Activated T-helper 2 cell treated with anti-CD3 and anti-CD28 coated beads, Interferon-gamma antibody, Interleukin-2, Interleukin-4, amounts not matched to agents 10 μg/mL and 5 μg/mL and 100 μg/mL, durations not matched to agents 14 hours and 24 hours and 36 hours (primary cell): ENCODE measurements around the gene CHSY1. TPM values are rescaled to one million over a fixed set of nuclear protein-coding genes. Genes with fewer than 3 reads are reported as not detected.

Source experiments
- DNase-seq: peaks from one replicate; pipeline ENCODE4 v3.0.0; 2021; ENCODE audit warnings: low spot score
- H3K27ac Mint-ChIP-seq: one replicate; pipeline ENCODE4 v1.8.0; 2021; ENCODE audit warnings: mixed read lengths
- H3K27me3 Mint-ChIP-seq: one replicate; pipeline ENCODE4 v1.8.0; 2021; ENCODE audit warnings: low read depth, mixed read lengths
- H3K36me3 Mint-ChIP-seq: one replicate; pipeline ENCODE4 v1.8.0; 2021; ENCODE audit warnings: low read depth, mixed read lengths
- H3K4me1 Mint-ChIP-seq: one replicate; pipeline ENCODE4 v1.8.0; 2021; ENCODE audit warnings: low read depth, mixed read lengths
- H3K4me3 Mint-ChIP-seq: one replicate; pipeline ENCODE4 v1.8.0; 2021; ENCODE audit warnings: low read depth, mild to moderate bottlenecking, moderate library complexity, mixed read lengths
- H3K9me3 Mint-ChIP-seq: one replicate; pipeline ENCODE4 v1.8.0; 2021; ENCODE audit warnings: mixed read lengths
- intact Hi-C: fragments of 100-400 bp; cut with micrococcal nuclease; formaldehyde crosslinking; loops from one replicate; pipeline ENCODE4 v1.15.1; 2023
- total RNA-seq: library from RNA; stranded (reverse); gene quantifications from 2 replicates; pipeline ENCODE4 v1.2.3, GENCODE V29; 2022

The CHSY1 gene
- total RNA-seq, 1 donor from 2014 or later = 52.2 TPM

- Mint-ChIP-seq H3K4me3 (no peak overlapping the region), H3K4me1 (peaks cover 79% of the 10 kb centered on the region), H3K27me3 (no peaks in the 10 kb centered on the region), H3K9me3 (no peaks in the 10 kb centered on the region), H3K27ac (no peak overlapping the region), H3K36me3 (peaks cover 58% of the 10 kb centered on the region)
- no peak for DNase-seq
- intact Hi-C loops = no loop called here
Measured at GRCh38 chr15:101184830-101185229, 67.0 kb downstream of the CHSY1 start.

DNA sequence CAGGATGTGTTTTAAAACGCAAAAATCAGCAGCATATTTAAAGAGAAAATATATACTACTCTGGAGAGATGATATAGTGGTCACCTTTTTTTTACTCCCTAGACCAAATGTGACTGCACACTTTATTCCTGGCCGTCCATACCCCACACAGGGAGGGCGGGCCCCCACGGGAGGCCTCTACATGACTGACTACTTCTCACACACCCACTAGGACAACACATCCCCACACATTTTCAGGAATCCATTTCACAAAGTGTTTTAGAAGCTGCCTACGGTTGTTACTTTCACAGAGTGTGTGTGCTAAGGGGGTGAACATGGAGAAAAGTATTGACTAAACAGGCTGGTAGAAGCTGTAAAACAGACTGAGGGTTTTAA, 67.9 kb downstream of the CHSY1 start:
- Mint-ChIP-seq H3K4me1 (peaks cover 73% of the 10 kb centered on the region), H3K27ac (peak overlapping the region; percentile 6), H3K9me3 (no peaks in the 10 kb centered on the region), H3K4me3 (no peak overlapping the region), H3K36me3 (peaks cover 54% of the 10 kb centered on the region), H3K27me3 (no peaks in the 10 kb centered on the region)
- intact Hi-C loops = no loop called here
- no peak for DNase-seq

DNA sequence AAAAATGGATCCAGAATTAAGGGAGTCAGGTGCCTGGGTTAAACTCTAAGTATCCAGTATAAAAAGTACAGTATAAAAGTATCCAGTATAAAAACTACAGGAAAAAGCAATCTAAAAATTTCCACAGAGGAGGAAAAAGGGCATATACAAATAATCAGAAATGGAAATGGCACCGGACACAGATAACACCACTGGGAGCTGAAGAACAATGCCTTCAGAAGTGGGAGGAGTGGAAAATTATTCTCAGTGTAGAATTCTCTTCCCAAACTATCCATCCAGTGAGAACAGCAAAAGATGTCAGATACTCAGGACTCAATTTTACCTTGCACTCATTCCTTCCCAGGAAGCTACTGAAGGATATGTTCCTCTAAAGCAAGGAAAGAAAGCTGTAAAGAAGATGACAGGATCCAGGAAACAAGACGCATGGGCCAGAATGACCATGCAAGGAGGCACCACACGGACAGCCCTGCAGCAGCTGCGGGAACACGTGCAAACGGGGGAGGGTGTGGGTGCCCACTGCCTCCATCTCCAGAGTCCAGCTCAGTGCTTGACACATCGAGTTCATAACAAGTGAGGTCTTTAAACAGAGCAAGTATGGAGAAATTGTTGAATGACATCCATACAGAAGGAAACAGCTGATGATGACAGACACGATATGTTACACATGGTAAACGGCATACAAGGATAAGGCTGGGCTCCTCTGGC, 68.5 kb downstream of the CHSY1 start:
- no peak overlapping the region for H3K4me3 Mint-ChIP-seq
- no peaks in the 10 kb centered on the region for H3K27me3 Mint-ChIP-seq
- peaks cover 56% of the 10 kb centered on the region for H3K36me3 Mint-ChIP-seq
- peak overlapping the region; percentile 45 for H3K27ac Mint-ChIP-seq
- DNase-seq = no peak
- peaks cover 73% of the 10 kb centered on the region for H3K4me1 Mint-ChIP-seq
- no peaks in the 10 kb centered on the region for H3K9me3 Mint-ChIP-seq
- intact Hi-C loops = no loop called here

- no peak for DNase-seq
- Mint-ChIP-seq H3K4me1 (peaks cover 69% of the 10 kb centered on the region), H3K4me3 (no peak overlapping the region), H3K27ac (peak overlapping the region; percentile 56), H3K9me3 (no peaks in the 10 kb centered on the region), H3K36me3 (peaks cover 59% of the 10 kb centered on the region), H3K27me3 (no peaks in the 10 kb centered on the region)
- intact Hi-C loops = no loop called here
Measured at GRCh38 chr15:101182215-101182614, 69.6 kb downstream of the CHSY1 start.

- Mint-ChIP-seq H3K27me3 (no peaks in the 10 kb centered on the region), H3K4me1 (peaks cover 69% of the 10 kb centered on the region), H3K4me3 (no peak overlapping the region), H3K36me3 (peaks cover 61% of the 10 kb centered on the region), H3K27ac (peak overlapping the region; percentile 68), H3K9me3 (no peaks in the 10 kb centered on the region)
- no peak for DNase-seq
- intact Hi-C loops = no loop called here
Measured at GRCh38 chr15:101181349-101181748, 70.5 kb downstream of the CHSY1 start.

DNA sequence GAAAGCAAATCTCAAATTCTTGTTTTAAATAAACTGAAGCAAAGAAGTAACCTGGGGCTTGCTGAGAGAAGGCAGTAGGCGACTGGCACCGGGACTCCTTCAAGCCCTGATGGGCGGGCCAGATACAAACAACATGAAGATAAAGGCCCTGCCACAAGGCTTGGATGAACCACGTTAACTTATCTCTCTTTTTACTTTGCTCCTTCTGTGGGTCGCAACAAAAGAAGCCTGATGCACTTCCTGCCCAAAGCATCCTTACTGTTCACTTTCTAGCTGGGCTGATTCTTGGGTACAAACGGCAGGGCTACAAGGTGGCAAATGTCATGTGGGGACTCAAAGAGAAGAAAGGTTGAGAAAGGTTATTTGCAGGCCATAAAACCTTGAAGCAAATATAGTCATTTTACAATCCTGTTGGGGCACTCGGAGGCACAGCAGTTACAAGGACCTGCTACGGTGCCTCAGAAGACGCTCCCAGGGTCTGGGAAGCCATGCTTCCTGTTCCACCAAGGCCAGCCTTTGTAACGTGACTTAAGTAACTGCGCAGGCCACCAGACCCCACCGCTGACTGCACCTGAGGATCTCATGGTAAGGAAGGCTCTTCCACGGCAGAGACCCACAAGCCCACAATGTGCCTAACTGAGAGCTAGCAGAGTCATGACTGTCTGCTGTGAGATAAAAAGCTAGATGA, 71.1 kb downstream of the CHSY1 start:
- intact Hi-C loops = no loop called here
- Mint-ChIP-seq H3K9me3 (no peaks in the 10 kb centered on the region), H3K4me1 (peaks cover 71% of the 10 kb centered on the region), H3K4me3 (no peak overlapping the region), H3K36me3 (peaks cover 67% of the 10 kb centered on the region), H3K27ac (peak overlapping the region; percentile 68), H3K27me3 (no peaks in the 10 kb centered on the region)
- no peak for DNase-seq

- Mint-ChIP-seq H3K9me3 (no peaks in the 10 kb centered on the region), H3K4me3 (no peak overlapping the region), H3K27ac (no peak overlapping the region), H3K27me3 (no peaks in the 10 kb centered on the region), H3K36me3 (peaks cover 74% of the 10 kb centered on the region), H3K4me1 (peaks cover 69% of the 10 kb centered on the region)
- intact Hi-C loops = no loop called here
- no peak for DNase-seq
Measured at GRCh38 chr15:101179341-101180153, 72.3 kb downstream of the CHSY1 start.

GRCh38 chr15:101178931-101179330, 72.9 kb downstream of the CHSY1 start:
- Mint-ChIP-seq H3K4me1 (peaks cover 69% of the 10 kb centered on the region), H3K9me3 (no peaks in the 10 kb centered on the region), H3K27ac (no peak overlapping the region), H3K27me3 (no peaks in the 10 kb centered on the region), H3K4me3 (no peak overlapping the region), H3K36me3 (peaks cover 81% of the 10 kb centered on the region)
- no peak for DNase-seq
- intact Hi-C loops = no loop called here

- H3K36me3 Mint-ChIP-seq = peaks cover 84% of the 10 kb centered on the region
- DNase-seq = no peak
- no peak overlapping the region for H3K4me3 Mint-ChIP-seq
- H3K27ac Mint-ChIP-seq = no peak overlapping the region
- intact Hi-C loops = no loop called here
- no peaks in the 10 kb centered on the region for H3K27me3 Mint-ChIP-seq
- H3K4me1 Mint-ChIP-seq = peaks cover 66% of the 10 kb centered on the region
- H3K9me3 Mint-ChIP-seq = no peaks in the 10 kb centered on the region
Measured at GRCh38 chr15:101178479-101178878, 73.4 kb downstream of the CHSY1 start.

- no peaks in the 10 kb centered on the region for H3K27me3 Mint-ChIP-seq
- no peak overlapping the region for H3K27ac Mint-ChIP-seq
- DNase-seq = no peak
- peaks cover 65% of the 10 kb centered on the region for H3K4me1 Mint-ChIP-seq
- H3K4me3 Mint-ChIP-seq = no peak overlapping the region
- peaks cover 86% of the 10 kb centered on the region for H3K36me3 Mint-ChIP-seq
- intact Hi-C loops = no loop called here
- no peaks in the 10 kb centered on the region for H3K9me3 Mint-ChIP-seq
Measured at GRCh38 chr15:101177866-101178265, 74.0 kb downstream of the CHSY1 start.

DNA sequence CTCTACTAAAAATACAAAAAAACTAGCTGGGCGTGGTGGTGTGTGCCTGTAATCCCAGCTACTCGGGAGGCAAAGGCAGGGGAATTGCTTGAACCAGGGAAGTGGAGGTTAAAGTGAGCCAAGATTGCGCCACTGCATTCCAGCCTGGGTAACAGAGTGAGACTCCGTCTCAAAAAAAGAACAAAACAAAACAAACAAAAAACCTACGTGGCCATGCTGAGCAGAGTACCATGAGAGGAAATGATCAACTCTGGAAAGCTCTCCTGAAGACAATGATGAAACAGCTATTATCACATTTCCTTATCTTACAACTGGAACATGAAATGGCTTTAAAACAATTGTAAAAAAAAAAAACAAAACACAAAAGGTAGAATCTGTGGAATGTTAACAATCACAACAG, 75.2 kb downstream of the CHSY1 start:
- Mint-ChIP-seq H3K27ac (no peak overlapping the region), H3K4me1 (peaks cover 57% of the 10 kb centered on the region), H3K36me3 (peaks cover 76% of the 10 kb centered on the region), H3K27me3 (no peaks in the 10 kb centered on the region), H3K4me3 (no peak overlapping the region), H3K9me3 (no peaks in the 10 kb centered on the region)
- intact Hi-C loops = no loop called here
- DNase-seq = no peak

DNA sequence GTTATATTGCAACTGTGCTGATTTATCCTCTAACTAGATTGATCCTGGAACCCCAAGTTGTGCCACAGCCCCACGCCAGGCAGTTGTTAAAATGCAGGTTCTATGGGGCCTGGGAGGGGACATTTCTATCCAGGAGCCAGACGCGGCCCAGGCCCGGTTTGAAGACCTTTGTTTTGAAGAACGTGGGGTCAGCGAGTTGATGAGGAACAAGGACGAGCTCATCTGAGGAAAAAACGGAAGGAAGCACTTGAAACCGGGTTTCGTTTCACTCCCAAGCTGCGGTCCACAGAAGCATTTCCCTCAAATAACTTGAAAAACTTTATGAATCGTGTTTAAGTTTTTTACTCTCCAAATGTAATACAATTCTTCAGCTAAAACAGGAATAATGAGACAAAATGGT, 76.4 kb downstream of the CHSY1 start:
- Mint-ChIP-seq H3K9me3 (no peaks in the 10 kb centered on the region), H3K27me3 (no peaks in the 10 kb centered on the region), H3K36me3 (peaks cover 71% of the 10 kb centered on the region), H3K4me3 (no peak overlapping the region), H3K4me1 (peaks cover 50% of the 10 kb centered on the region), H3K27ac (peak overlapping the region; percentile 33)
- no peak for DNase-seq
- intact Hi-C loops = no loop called here
